GM18907 (cell line): ENCODE measurements around the gene DPYSL5.

Source experiments
- ATAC-seq: cut with Tn5 transposase; IDR thresholded peaks from one replicate; pipeline ENCODE4 v1.9.1; 2021; ENCODE audit warnings: mild to moderate bottlenecking, moderate library complexity; ENCODE audit not compliant: unreplicated experiment

Gene DPYSL5

GRCh38 chr2:26983746-26984145, 135.8 kb downstream of the DPYSL5 start:
- ATAC-seq: no peak

- ATAC-seq: no peak
Observed at GRCh38 chr2:26985807-26986206, 137.9 kb downstream of the DPYSL5 start.

GRCh38 chr2:26986576-26986975, 138.6 kb downstream of the DPYSL5 start:
- no peak for ATAC-seq

- no peak for ATAC-seq
Observed at GRCh38 chr2:26988058-26988860, 140.3 kb downstream of the DPYSL5 start.

DNA sequence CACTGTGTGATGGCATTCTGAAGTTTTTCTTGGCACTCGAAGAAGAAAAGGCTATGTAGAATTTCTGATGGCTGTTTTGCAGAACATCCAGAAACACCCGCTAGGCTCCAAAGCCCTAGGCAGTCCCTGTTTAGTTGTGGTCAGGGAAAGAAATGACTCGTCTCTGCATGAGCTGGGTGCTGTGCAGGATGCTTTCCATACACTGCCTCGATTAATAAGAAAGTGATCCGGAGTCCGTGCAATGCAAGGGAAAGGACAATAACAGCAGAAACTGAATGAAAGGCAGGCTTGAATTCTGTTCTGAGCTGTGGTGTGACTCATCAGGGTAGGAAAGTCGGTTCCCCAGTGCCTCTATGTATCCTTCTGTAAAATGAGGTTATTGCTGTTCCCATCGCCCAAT, 141.2 kb downstream of the DPYSL5 start:
- ATAC-seq: no peak

DNA sequence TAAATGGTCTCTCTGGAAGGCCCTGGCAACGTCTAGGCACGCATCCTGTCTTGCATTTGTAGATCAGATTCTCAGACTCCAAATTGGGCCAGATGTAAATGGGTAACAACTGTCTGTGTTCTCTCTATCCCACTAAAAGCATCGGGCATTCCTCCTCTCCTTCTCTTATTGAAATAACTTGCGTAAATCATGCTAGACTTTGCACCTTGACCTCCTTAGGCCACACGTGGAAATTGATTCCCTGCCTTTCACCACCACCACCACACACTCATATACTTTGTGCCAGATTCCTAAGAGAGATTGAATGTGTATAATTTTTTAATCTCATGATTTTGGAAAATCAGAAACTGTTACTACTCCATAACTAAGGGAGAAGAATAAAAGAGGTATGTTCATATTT, 143.8 kb downstream of the DPYSL5 start:
- no peak for ATAC-seq

- no peak for ATAC-seq
Observed at GRCh38 chr2:26993768-26994167, 145.8 kb downstream of the DPYSL5 start.

DNA sequence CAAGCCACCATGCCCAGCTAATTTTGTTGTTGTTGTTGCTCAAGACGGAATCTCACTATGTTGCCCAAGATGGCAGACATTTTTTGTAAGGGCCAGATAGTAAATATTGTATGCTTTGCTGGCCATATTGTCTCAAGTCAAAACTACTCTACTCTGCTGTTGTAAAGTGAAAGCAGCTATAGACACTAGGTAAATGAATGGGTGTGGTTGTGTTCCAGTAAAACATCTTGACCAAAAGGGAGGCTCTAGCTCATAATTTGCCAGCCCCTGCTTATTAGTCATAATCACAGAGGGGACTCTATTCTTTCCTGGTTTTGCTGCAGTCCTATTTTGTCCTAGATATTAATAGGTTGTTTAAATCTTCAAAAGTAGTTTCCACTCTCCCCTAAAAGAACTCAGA, 147.1 kb downstream of the DPYSL5 start:
- ATAC-seq: no peak

GRCh38 chr2:26997394-26997793, 149.5 kb downstream of the DPYSL5 start:
- no peak for ATAC-seq

DNA sequence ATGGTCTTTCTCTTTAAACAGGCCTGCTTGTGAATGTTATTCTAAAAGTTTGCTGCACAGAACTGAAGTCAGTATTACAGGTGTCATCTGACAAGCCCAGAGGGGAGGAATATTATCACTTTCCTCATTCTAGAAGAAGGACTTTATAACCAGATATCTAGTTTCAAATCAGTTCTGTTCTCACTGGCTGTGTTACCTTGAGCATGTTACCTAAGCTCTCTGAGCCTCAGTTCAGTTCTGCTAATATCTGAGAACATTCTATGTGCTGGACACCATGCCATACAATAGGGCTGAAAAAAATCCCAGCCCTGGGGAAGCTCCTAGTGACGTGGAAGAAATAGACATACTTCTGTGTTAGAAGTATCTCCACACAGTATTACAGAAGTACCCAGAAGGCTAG, 150.4 kb downstream of the DPYSL5 start:
- no peak for ATAC-seq
